Islet of Langerhans (tissue), 1 donor: Measurements from ENCODE around the gene TEAD3.
"Not testable (repeated sequence)": the region's sequence is repeated elsewhere in the genome, so short reads cannot be mapped to it uniquely, and the experiment has no call there.

Experiments
- FAIRE-seq: peaks from one replicate; lab custom pipeline; 2011; peaks lifted over from hg19 to GRCh38; lab: Jason Lieb, UNC

TEAD3 gene

GRCh38 chr6:35496841-35497570 lies at the start of gene TEAD3:
TEAD3 (minus strand) TSS chr6:35497079.
- no peak for FAIRE-seq

DNA sequence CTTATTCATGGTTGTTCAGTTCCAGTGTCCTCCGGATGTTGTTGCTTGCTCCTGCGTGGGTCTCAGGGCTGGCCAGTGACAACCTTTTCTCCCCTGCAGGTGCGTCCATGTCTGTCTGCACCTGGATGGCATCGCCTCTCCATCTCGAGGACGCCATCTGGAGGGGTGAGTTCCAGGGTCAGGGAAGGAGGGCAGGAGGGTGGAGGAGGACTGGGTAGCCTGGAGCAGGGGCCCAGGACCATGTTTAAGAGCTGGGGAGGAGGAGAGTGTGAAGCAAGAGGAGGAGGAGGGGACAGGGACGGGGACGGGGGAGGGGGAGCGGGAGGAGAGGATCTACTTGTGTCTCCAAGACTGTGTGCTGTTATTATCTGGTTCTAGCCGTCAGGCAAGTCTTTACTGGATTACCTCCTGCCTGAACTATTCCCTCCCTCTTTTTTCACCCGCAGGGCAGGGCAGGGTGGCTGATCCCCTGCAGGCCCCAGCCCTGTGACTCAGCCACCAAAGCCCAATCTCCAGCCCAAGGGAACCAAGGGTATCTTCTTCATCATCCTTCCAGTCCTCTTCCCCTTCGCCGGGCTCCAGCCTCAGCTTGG lies 48.0 kb upstream of the TEAD3 start:
- no peak for FAIRE-seq

- no peak for FAIRE-seq
These were observed 46.7 kb upstream of the TEAD3 start for GRCh38 chr6:35543459-35544193.

DNA sequence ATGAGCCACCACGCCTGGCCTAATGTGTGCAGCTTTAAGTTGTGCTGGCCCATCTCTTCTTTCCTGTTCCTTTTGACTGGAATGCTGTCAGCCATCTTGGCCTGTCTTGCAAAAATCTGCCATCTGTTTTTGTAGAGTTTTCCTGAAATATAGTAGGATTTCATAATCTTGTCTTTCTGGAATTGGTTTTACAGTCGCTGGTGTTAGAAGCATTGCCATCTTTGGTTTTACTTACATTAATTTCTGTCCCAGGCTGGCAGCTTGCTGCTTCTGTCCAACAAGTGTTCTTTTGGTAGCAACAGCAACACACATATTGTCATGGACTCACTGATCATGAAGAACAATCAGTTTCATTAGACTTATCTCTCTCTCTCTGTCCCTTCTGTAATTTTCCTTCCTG lies 45.0 kb upstream of the TEAD3 start:
- FAIRE-seq, result no peak

DNA sequence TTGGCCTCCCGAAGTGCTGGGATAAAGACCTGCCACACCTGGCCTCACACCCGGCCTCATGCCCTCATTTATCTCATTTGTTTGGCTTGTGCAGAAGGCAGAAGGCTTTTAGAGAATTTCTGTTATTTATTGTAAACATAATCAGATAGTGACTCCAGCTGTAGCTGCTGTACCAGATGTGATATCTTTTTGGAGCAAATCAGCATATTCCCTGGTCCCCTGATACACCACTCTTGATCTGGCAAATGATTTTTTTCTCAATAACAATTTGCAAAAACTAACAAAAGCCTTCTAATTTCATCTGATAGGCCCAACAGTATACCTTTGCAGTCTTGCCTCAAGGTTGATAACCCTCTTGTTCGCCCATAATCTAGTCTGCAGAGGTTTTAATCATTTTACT lies 42.3 kb upstream of the TEAD3 start:
- FAIRE-seq, result no peak

DNA sequence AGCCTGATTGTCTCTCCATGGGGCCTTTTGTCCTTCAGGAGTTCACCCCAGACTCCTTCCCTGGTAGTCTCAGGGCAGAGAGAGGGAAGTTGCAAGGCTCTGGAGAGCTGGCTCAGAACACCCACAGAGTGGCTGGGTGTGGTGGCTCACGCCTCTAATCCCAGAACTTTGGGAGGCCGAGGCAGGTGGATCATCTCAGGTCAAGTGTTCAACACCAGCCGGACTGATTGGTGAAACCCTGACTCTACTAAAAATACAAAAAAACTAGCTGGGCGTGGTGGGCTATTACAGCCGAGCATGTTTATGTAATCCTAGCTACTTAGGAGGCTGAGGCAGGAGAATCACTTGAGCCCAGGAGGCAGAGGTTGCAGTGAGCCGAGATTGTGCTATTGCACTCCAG lies 39.0 kb upstream of the TEAD3 start:
- not testable (repeated sequence) for FAIRE-seq

DNA sequence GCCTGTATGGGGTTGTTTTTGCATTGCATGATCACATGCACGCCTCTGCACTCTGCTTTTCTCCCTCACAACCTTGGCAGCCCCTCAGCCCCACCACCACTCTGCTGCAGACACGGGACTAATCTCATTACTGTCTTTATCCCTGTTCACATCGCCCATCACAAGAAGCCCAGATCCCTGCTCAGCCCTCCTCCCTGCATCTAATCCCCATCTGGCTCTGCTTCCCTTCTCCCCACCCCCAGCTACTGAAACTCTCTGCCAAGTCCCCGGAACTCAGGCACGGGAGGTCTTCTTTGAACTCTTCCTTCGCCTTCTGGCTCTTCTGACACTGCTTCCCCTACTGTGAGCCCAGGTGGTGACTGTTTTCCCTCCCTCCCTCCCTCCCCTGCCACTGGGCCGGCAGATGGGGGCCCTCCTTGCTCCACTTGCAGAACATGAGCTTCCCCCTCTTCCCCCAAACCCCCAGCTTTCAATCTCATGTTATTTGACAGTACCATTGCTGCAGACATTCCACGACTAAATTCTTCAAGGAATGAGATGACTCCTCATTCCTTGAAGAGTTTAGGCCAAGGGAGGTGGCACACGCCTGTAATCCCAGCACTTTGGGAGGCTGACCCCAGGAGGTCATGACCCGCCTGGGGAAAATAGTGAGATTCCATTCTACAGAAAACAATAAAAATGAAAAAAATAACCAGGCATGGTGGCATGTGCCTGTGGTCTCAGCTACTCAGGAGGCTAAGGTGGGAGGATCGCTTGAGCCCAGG lies 37.7 kb upstream of the TEAD3 start:
- no peak for FAIRE-seq

DNA sequence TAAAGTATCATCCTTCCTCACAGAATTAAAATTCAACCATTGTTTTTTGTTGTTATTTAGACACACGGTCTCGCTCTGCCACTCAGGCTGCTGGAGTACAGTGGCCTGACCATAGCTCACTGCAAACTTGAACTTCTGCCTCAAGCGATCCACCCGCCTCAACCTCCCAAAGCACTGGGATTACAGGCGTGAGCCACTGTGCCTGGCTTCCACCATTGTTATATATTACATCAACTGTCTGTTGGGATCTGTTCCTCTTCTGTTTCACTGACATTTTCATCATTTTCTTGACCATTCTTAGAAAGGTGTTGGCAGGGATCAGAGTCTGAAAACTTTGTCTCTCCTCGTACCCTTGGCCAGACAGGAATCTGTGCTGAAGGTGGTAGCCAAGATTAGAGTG lies 37.1 kb upstream of the TEAD3 start:
- FAIRE-seq, result no peak

- no peak for FAIRE-seq
These were observed 35.2 kb upstream of the TEAD3 start for GRCh38 chr6:35532126-35532525.

- FAIRE-seq, result no peak
These were observed 27.6 kb upstream of the TEAD3 start for GRCh38 chr6:35524380-35525020.

GRCh38 chr6:35522660-35523658 lies 26.1 kb upstream of the TEAD3 start:
- FAIRE-seq, result no peak

DNA sequence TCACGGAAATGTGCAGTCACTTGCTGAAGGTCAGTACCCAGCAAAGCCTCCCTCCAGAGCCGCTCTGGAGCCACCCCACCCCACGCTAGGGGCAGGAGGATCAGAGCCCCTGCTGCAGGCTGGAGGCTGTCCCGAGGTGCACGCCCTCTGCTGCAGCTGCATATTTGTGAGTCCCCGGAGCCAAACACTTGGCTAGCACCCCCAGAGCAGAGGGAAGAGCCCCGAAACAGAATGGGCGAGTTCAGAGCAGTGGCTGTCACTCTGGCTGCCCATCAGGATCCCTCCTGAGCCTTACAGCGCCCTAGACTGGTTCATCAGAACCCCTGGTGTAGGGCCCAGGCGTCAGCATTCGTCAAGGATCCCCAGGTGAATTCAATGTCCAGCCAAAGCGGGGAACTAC lies 25.3 kb upstream of the TEAD3 start:
- FAIRE-seq, result no peak

GRCh38 chr6:35521235-35521634 lies 24.4 kb upstream of the TEAD3 start:
- no peak for FAIRE-seq

GRCh38 chr6:35519313-35520015 lies 22.6 kb upstream of the TEAD3 start:
- no peak for FAIRE-seq

- FAIRE-seq, result no peak
These were observed 21.9 kb upstream of the TEAD3 start for GRCh38 chr6:35518566-35519312.

DNA sequence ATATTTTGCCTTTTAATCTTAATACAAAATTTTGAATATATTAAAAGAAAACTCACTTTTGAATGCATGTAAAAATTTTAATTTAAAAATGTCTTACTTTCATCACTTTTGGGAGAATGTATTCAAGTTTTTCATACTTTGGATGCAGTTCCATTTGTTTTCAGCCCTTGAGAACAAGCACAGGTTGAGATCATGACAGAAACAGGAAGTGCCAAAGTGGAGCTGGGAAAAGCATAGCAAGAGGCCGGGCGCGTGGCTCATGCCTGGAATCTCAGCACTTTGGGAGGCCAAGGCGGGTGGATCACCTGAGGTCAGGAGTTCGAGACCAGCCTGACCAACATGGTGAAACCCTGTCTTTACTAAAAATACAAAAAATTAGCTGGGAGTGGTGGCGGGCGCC lies 21.1 kb upstream of the TEAD3 start:
- FAIRE-seq, result not testable (repeated sequence)

GRCh38 chr6:35516712-35517111 lies 19.8 kb upstream of the TEAD3 start:
- no peak for FAIRE-seq

- FAIRE-seq, result not testable (repeated sequence)
These were observed 19.1 kb upstream of the TEAD3 start for GRCh38 chr6:35515939-35516338.

DNA sequence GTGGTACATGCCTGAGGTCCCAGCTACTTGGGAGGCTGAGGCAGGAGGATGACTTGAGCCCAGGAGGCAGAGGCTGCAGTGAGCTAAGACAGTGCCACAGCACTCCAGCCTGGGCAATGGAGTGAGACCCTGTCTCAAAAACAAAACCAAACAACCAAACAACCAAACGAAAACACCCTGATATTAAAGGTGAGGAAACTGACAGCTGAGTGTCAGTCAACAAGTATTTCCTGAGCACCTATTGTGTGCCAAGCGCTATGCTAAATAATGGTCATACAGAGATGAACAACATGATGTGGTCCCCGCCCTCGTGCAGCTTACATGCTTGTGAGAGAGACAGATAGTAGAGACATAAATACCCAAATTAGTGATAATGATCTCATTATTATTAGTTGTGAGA lies 17.7 kb upstream of the TEAD3 start:
- no peak for FAIRE-seq

DNA sequence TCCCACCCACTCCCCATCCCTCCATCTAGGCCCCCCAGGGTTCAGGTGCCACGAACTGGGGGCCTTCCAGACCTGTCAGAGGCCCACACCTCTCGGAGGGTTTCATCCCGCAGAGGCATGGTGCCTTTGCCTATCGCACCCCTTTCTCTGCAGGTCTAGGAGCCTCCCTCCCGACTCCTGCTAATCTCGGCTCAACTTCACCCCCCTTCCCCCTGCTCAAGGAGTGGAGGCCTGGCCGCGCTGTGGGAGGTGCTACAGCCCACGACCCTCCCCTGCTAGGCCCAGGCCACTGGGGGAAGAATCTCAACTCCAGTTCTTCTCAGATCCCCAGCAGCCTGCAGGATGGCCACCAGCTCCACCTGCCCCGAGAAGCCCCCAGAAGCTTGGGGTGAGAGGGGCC lies 15.9 kb upstream of the TEAD3 start, which contains the start of gene TULP1:
Gene TULP1, minus strand, starts transcription at position 157 of the 400 bp plus-strand sequence. Its CDS starts 38 bp downstream, at position 119.
- FAIRE-seq, result no peak
